HUES6 (cell line): ENCODE results near the gene AATK.

Source experiments
- H3K27ac ChIP-seq: 2 replicates; pipeline ENCODE4 v1.7.0; 2013; ENCODE audit warnings: low read depth, mild to moderate bottlenecking, low read length, inconsistent platforms
- H3K27me3 ChIP-seq: 2 replicates; pipeline ENCODE4 v1.6.1; 2013; ENCODE audit warnings: low read length; ENCODE audit not compliant: control insufficient read depth, insufficient read depth
- H3K36me3 ChIP-seq: 2 replicates; pipeline ENCODE4 v1.6.1; 2013; ENCODE audit warnings: low read length; ENCODE audit not compliant: control insufficient read depth, insufficient read depth
- H3K4me1 ChIP-seq: 2 replicates; pipeline ENCODE4 v1.6.1; 2013; ENCODE audit warnings: low read length; ENCODE audit not compliant: control insufficient read depth, insufficient read depth
- H3K4me3 ChIP-seq: 2 replicates; pipeline ENCODE4 v1.5.1; 2013; ENCODE audit warnings: low read depth, low read length
- H3K9ac ChIP-seq: one replicate; pipeline ENCODE4 v1.6.1; 2013; ENCODE audit warnings: mild to moderate bottlenecking, low read length
- H3K9me3 ChIP-seq: 2 replicates; pipeline ENCODE4 v1.6.1; 2013; ENCODE audit warnings: low read depth, low read length; ENCODE audit not compliant: control insufficient read depth, insufficient read depth

AATK gene

GRCh38 chr17:81115749-81116464 is 50.1 kb downstream of the AATK start:
- no peak overlapping the region for H3K27ac ChIP-seq
- H3K36me3 ChIP-seq: no peaks in the 10 kb centered on the region
- H3K27me3 ChIP-seq: no peaks in the 10 kb centered on the region
- H3K4me1 ChIP-seq: no peaks in the 10 kb centered on the region; the same call in 1 of the 2 replicates
- H3K4me3 ChIP-seq: no peak overlapping the region
- no peaks in the 10 kb centered on the region for H3K9me3 ChIP-seq
- H3K9ac ChIP-seq: no peak overlapping the region

- Histone ChIP-seq H3K9ac (no peak overlapping the region), H3K27ac (no peak overlapping the region), H3K9me3 (no peaks in the 10 kb centered on the region), H3K27me3 (no peaks in the 10 kb centered on the region), H3K4me1 (no peaks in the 10 kb centered on the region; the same call in 1 of the 2 replicates), H3K36me3 (no peaks in the 10 kb centered on the region), H3K4me3 (no peak overlapping the region)
Observed at GRCh38 chr17:81115219-81115618, 50.8 kb downstream of the AATK start.

- H3K36me3 ChIP-seq: no peaks in the 10 kb centered on the region
- H3K9me3 ChIP-seq: no peaks in the 10 kb centered on the region
- no peak overlapping the region for H3K27ac ChIP-seq
- H3K27me3 ChIP-seq: no peaks in the 10 kb centered on the region
- no peak overlapping the region for H3K4me3 ChIP-seq
- no peak overlapping the region for H3K9ac ChIP-seq
- no peaks in the 10 kb centered on the region; the same call in 1 of the 2 replicates for H3K4me1 ChIP-seq
Observed at GRCh38 chr17:81114351-81115093, 51.5 kb downstream of the AATK start.

DNA sequence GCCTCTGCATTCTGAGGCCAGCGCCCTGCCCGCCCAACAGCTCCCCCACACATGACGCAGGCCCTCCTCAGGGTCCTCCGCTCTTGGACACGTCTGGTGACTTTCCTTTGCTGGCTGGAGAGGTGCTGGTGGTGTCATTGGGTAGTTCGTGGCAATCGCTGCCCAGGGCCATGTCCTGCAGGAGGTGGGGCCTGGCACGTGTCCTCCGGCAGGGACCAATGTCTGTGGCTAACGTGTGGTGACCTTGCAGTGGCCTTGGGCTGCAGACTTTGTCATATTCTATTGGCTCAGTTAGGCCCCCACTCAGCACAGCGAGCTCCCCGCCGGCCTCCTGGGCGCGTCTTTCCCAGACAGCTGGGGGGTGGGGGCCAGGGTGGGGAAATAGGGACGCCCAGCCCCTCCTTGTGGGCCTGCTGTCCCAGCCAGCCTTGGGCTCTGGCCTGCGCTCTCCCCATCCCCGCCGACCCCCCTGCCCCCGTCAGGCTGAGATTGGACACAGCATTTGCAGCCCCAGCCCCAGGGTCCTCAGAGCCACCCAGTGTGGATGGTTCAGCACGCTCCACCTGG is 52.8 kb downstream of the AATK start:
- H3K27ac ChIP-seq: no peak overlapping the region
- no peaks in the 10 kb centered on the region for H3K27me3 ChIP-seq
- no peaks in the 10 kb centered on the region for H3K36me3 ChIP-seq
- H3K4me1 ChIP-seq: no peaks in the 10 kb centered on the region; the same call in 1 of the 2 replicates
- H3K4me3 ChIP-seq: no peak overlapping the region
- H3K9me3 ChIP-seq: no peaks in the 10 kb centered on the region
- no peak overlapping the region for H3K9ac ChIP-seq

DNA sequence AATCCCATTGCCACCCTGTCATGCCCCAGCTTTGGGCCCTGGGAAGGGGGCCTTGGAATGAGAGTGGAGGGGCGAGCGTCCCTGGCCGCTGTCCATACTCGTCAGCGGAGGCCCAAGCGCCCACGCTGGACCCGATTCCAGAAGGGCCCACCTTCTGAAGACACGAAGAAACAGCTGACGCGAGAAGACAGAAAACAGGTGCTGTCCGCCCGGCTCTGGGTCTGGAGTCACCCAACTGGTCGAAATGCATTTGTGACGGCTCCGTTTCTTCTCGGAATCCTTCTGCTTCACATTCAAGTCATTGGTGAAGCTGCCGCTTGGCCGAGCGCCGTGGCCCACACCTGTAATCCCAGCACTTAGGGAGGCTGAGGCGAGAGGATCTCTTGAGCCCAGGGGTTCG is 53.6 kb downstream of the AATK start:
- H3K27ac ChIP-seq: no peak overlapping the region
- H3K27me3 ChIP-seq: no peaks in the 10 kb centered on the region
- no peaks in the 10 kb centered on the region for H3K9me3 ChIP-seq
- no peaks in the 10 kb centered on the region; the same call in 1 of the 2 replicates for H3K36me3 ChIP-seq
- no peak overlapping the region for H3K4me3 ChIP-seq
- no peaks in the 10 kb centered on the region; the same call in 1 of the 2 replicates for H3K4me1 ChIP-seq
- H3K9ac ChIP-seq: no peak overlapping the region

GRCh38 chr17:81111066-81111465 is 55.0 kb downstream of the AATK start:
- H3K9ac ChIP-seq: no peak overlapping the region
- no peaks in the 10 kb centered on the region; the same call in 1 of the 2 replicates for H3K36me3 ChIP-seq
- H3K4me3 ChIP-seq: no peak overlapping the region
- H3K9me3 ChIP-seq: no peaks in the 10 kb centered on the region
- no peaks in the 10 kb centered on the region for H3K27me3 ChIP-seq
- H3K4me1 ChIP-seq: no peaks in the 10 kb centered on the region; the same call in 1 of the 2 replicates
- no peak overlapping the region for H3K27ac ChIP-seq

- Histone ChIP-seq H3K27ac (no peak overlapping the region), H3K9ac (no peak overlapping the region), H3K36me3 (no peaks in the 10 kb centered on the region; the same call in 1 of the 2 replicates), H3K27me3 (no peaks in the 10 kb centered on the region), H3K4me1 (no peaks in the 10 kb centered on the region; the same call in 1 of the 2 replicates), H3K4me3 (no peak overlapping the region), H3K9me3 (no peaks in the 10 kb centered on the region)
Observed at GRCh38 chr17:81110488-81111040, 55.5 kb downstream of the AATK start.

- Histone ChIP-seq H3K27ac (no peak overlapping the region), H3K4me3 (no peak overlapping the region), H3K36me3 (no peaks in the 10 kb centered on the region; the same call in 1 of the 2 replicates), H3K9me3 (no peaks in the 10 kb centered on the region), H3K9ac (no peak overlapping the region), H3K4me1 (no peaks in the 10 kb centered on the region; the same call in 1 of the 2 replicates), H3K27me3 (no peaks in the 10 kb centered on the region)
Observed at GRCh38 chr17:81109957-81110356, 56.1 kb downstream of the AATK start.

GRCh38 chr17:81108220-81108619 is 57.8 kb downstream of the AATK start:
- Histone ChIP-seq H3K27ac (no peak overlapping the region), H3K27me3 (no peaks in the 10 kb centered on the region), H3K9ac (no peak overlapping the region), H3K4me3 (no peak overlapping the region), H3K4me1 (no peaks in the 10 kb centered on the region), H3K9me3 (no peaks in the 10 kb centered on the region), H3K36me3 (peaks cover 7% of the 10 kb centered on the region; the same call in 1 of the 2 replicates)

- no peaks in the 10 kb centered on the region for H3K4me1 ChIP-seq
- no peaks in the 10 kb centered on the region for H3K9me3 ChIP-seq
- no peak overlapping the region for H3K4me3 ChIP-seq
- no peak overlapping the region for H3K9ac ChIP-seq
- no peaks in the 10 kb centered on the region for H3K27me3 ChIP-seq
- H3K36me3 ChIP-seq: peaks cover 7% of the 10 kb centered on the region; the same call in 1 of the 2 replicates
- H3K27ac ChIP-seq: no peak overlapping the region
Observed at GRCh38 chr17:81106716-81107115, 59.3 kb downstream of the AATK start.
